Right atrium auricular region (tissue), 2 donors: ENCODE data around the gene MAP3K4. TPM values are rescaled to one million over a fixed set of nuclear protein-coding genes. Genes with fewer than 3 reads are reported as not detected.

Experiments used
- DNase-seq: peaks from one replicate; pipeline ENCODE4 v3.0.0-alpha.2; 2019; ENCODE audit warnings: low spot score
- H3K27ac ChIP-seq, 2 donors: fragments of 200-600 bp; sonication (generic); 1 replicate in 1 of 2; 2 replicates in 1 of 2; pipeline ENCODE4 v1.5.1; 2016 to 2019
- H3K27me3 ChIP-seq, 2 donors: fragments of 200-600 bp; sonication (generic); one replicate each; pipeline versions ENCODE4 v1.5.1 to v1.6.0; 2017 to 2019
- H3K36me3 ChIP-seq: fragments of 200-600 bp; sonication (generic); one replicate; pipeline ENCODE4 v1.5.1; 2016
- H3K4me1 ChIP-seq, 2 donors: fragments of 200-600 bp; sonication (generic); one replicate each; pipeline versions ENCODE4 v1.5.1 to v1.6.0; 2017 to 2019
- H3K4me3 ChIP-seq, 2 donors: fragments of 200-600 bp; sonication (generic); 1 replicate in 1 of 2; 2 replicates in 1 of 2; pipeline ENCODE4 v1.5.1; 2017 to 2019; ENCODE audit warnings: mild to moderate bottlenecking in 1 of 2, moderate library complexity in 1 of 2
- H3K9me3 ChIP-seq, 2 donors: fragments of 200-600 bp; sonication (generic); one replicate each; pipeline ENCODE4 v1.5.1; 2019
- total RNA-seq, 2 donors: library from RNA; depleted of rRNA; stranded (reverse); fragments of >200 nt; gene quantifications; one replicate each; pipeline ENCODE4 v1.1.0, GENCODE V29; 2016
- TF ChIP-seq, protein P1 (sequence below), 2 donors: fragments of 200-600 bp; sonication (generic); IDR thresholded peaks; one replicate each; pipeline ENCODE4 v1.5.1; 2019; ENCODE audit warnings: antibody characterized with exemption in 2 of 2

Gene MAP3K4
- total RNA-seq, 2 donors from 2014 or later, result 15.6 to 17.2 TPM

DNA sequence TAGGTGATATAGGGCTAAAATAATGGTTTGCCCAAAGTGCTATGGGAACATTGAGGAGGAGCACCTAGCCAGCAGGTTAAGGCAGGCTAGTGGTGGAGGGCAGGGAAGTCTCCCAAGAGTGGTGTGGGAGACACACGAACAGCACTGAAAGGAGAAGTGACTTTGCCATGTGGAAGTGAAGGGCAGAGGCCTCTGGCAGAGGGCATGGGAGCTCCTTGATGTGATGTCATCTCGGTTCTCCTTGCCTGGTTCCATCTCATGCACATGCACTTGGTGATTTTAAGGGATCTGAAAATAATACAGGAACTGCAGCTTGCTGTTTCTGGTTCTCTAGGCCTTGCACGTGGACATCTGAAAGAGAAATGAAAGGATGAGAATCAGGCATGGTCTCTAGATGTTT lies 4.7 kb upstream of the MAP3K4 start:
- DNase-seq, result no peak
- TF ChIP-seq, protein P1, sequence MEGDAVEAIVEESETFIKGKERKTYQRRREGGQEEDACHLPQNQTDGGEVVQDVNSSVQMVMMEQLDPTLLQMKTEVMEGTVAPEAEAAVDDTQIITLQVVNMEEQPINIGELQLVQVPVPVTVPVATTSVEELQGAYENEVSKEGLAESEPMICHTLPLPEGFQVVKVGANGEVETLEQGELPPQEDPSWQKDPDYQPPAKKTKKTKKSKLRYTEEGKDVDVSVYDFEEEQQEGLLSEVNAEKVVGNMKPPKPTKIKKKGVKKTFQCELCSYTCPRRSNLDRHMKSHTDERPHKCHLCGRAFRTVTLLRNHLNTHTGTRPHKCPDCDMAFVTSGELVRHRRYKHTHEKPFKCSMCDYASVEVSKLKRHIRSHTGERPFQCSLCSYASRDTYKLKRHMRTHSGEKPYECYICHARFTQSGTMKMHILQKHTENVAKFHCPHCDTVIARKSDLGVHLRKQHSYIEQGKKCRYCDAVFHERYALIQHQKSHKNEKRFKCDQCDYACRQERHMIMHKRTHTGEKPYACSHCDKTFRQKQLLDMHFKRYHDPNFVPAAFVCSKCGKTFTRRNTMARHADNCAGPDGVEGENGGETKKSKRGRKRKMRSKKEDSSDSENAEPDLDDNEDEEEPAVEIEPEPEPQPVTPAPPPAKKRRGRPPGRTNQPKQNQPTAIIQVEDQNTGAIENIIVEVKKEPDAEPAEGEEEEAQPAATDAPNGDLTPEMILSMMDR (IDR thresholded peaks at IDR 0.05), result no peak
- H3K36me3 ChIP-seq, result no peaks in the 10 kb centered on the region
- H3K27me3 ChIP-seq, result no peaks in the 10 kb centered on the region
- H3K4me3 ChIP-seq, result no peak overlapping the region
- H3K9me3 ChIP-seq, result no peaks in the 10 kb centered on the region
- H3K27ac ChIP-seq, result no peak overlapping the region
- peaks cover 0 to 4% of the 10 kb centered on the region in 2 donors for H3K4me1 ChIP-seq

DNA sequence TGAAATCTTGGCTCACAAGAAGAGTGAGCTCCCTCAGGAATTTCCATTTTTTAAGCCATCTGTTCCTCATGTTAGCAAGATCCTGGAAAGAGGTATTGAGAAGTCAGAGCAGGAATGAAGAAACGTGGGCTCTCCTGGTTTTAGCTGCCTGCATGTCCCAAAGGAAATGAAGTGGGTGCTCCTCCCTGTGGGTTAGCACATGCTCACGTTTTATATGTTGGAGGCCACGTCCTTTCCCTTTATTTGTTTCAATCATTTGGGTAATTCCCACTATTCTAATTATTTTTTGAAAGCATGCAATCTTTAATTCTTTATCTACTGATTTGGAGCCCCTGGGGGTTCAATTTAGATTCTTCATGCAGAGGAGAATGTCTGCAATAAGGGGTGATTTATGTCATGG lies 4.3 kb upstream of the MAP3K4 start:
- Histone ChIP-seq H3K27ac (no peak overlapping the region), H3K4me3 (no peak overlapping the region), H3K27me3 (no peaks in the 10 kb centered on the region), H3K36me3 (no peaks in the 10 kb centered on the region), H3K9me3 (no peaks in the 10 kb centered on the region), H3K4me1 (peaks cover 0 to 4% of the 10 kb centered on the region in 2 donors)
- no peak for DNase-seq
- TF ChIP-seq, protein P1 (IDR thresholded peaks at IDR 0.05), result no peak

DNA sequence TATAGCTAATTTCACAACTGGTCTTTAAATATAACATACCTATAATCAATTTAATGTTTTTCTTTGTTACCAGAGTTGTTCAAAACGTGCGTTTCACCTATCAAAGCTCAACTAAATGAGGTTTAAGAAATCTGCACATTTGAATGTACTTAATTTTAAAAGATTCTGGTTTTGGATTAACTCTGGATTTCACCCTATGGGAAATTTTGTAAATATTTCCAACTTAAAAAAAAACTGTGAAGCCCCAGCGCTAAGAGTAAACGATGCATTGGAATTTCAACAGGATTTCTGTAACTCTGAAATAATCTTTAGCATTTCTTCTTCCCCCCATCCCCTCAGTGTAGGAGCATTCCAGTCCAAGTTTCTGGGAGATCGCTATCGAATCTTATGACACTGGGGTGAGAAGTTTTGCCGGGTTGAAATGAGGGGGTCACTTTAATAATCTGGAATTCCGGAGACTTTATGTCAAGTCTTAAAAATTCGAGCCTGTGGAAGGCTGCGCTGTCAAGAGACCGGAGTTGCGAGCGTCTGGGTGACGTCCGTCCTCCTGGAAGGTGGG lies 643 bp upstream of the MAP3K4 start:
- Histone ChIP-seq H3K4me1 (peaks cover 0 to 28% of the 10 kb centered on the region in 2 donors), H3K36me3 (no peaks in the 10 kb centered on the region), H3K9me3 (no peaks in the 10 kb centered on the region), H3K27ac (peak overlapping the region; percentile 93 to 96), H3K4me3 (peak overlapping the region; percentile 95 to 99), H3K27me3 (no peaks in the 10 kb centered on the region)
- DNase-seq, result no peak
- TF ChIP-seq, protein P1 (IDR thresholded peaks at IDR 0.05), result no peak

DNA sequence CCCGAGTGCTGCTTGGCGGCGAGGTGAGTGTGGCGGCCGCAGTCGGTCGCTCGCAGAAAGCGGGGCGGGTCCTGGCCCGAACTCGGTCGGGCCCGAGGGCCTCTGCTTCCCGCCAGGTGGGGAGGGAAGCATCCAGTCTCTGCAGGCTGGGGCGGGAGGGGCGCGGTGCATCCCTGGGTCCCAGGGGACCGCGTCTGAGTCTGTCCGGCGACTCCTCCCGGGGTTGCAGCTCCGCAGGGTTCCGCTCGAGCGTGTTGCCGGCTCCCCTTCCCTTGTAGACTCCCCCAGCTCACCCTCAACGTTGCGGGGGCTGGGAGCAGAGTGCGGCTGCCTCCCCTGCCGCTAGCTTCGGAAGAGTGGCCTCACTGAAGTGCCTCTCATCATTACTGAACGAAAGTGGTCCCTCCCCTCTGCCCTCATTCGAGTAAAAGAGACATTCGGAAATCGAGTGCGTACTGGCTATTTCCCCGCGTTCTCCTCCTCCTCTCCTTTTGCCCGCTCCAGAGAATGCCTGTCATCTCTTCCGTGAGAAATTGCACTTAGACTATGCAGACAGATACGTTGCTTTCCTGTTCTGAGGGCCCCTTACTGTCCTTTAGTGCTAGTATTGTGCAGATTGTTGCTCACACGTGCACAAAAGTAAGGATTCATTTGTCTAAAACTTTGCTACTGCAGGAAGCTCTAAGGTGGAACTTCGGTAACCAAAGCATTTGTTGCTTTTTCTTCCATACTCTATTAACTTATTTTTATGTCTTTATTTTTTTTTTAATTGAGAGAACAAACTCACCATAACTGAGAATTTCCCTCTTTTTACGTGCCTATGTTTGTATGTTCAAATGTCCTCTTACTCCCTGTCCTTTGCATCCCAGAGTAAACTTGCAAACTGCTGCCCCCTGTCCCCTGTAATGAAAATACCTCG lies 751 bp downstream of the MAP3K4 start:
- TF ChIP-seq, protein P1 (IDR thresholded peaks at IDR 0.05), result peak; percentile 55 to 73
- Histone ChIP-seq H3K27me3 (no peaks in the 10 kb centered on the region), H3K4me3 (peak overlapping the region; percentile 95 to 99), H3K36me3 (no peaks in the 10 kb centered on the region), H3K9me3 (no peaks in the 10 kb centered on the region), H3K27ac (peak overlapping the region; percentile 93 to 96), H3K4me1 (peaks cover 0 to 28% of the 10 kb centered on the region in 2 donors)
- DNase-seq, result no peak

DNA sequence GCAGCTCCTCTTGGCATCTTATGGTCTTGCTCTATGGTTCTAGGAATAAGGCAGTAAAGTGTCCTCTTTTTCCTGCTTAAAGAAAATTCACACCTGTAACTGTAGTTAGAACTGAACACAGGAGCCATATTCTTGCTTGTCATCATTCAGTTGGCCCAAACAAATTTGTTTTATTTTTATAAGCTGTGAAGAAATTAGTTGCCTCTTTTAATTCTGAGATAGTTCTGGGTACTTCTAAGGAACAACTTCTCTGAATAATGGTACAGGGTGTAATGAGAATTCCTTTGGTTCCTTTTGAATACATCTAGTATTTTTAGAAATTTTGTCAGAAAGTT lies 1.4 kb downstream of the MAP3K4 start:
- Histone ChIP-seq H3K27me3 (no peaks in the 10 kb centered on the region), H3K27ac (no peak overlapping the region), H3K4me3 (peak overlapping the region; percentile 95 to 99), H3K4me1 (peaks cover 0 to 28% of the 10 kb centered on the region in 2 donors), H3K9me3 (no peaks in the 10 kb centered on the region), H3K36me3 (no peaks in the 10 kb centered on the region)
- TF ChIP-seq, protein P1 (IDR thresholded peaks at IDR 0.05), result no peak
- DNase-seq, result no peak
